ENCODE results near the gene FAM174B.

DNA sequence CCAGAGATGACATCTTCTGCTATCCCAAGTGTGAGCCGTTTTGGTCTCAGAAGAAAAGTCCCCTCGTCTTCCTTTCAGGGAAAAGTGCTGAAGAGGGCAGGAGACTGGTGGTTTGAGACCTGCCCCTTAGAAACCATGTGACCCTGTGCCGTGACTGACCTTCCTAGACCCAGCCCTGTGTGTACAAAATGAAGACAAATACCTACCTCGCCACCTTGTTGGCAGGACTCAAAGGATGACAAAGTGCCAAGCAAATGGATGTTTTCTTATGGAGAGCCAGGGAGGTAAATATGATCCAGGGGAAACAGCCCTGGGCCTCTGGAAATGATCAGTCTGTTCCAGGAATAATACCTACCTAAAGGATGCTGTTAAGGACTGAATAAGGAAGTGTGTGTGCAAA, 41.3 kb downstream of the FAM174B start:
- TF ChIP-seq, protein P1, sequence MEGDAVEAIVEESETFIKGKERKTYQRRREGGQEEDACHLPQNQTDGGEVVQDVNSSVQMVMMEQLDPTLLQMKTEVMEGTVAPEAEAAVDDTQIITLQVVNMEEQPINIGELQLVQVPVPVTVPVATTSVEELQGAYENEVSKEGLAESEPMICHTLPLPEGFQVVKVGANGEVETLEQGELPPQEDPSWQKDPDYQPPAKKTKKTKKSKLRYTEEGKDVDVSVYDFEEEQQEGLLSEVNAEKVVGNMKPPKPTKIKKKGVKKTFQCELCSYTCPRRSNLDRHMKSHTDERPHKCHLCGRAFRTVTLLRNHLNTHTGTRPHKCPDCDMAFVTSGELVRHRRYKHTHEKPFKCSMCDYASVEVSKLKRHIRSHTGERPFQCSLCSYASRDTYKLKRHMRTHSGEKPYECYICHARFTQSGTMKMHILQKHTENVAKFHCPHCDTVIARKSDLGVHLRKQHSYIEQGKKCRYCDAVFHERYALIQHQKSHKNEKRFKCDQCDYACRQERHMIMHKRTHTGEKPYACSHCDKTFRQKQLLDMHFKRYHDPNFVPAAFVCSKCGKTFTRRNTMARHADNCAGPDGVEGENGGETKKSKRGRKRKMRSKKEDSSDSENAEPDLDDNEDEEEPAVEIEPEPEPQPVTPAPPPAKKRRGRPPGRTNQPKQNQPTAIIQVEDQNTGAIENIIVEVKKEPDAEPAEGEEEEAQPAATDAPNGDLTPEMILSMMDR (IDR thresholded peaks at IDR 0.05), result no peak
- TF ChIP-seq POLR2A (IDR thresholded peaks at IDR 0.05) (no peak), POLR2AphosphoS5 (IDR thresholded peaks at IDR 0.05) (no peak), EP300 (IDR thresholded peaks at IDR 0.05; ENCODE audit: low read depth) (no peak)
